Right lobe of liver (tissue), 6 donors: Measurements from ENCODE around the gene C3orf20. TPM values are rescaled to one million over a fixed set of nuclear protein-coding genes. Genes with fewer than 3 reads are reported as not detected.

Experiments
- ATAC-seq, 4 donors: fragments of 200-7000 bp; cut with Tn5 transposase; one replicate each; pipeline ENCODE4 v1.9.1; 2020; ENCODE audit warnings: mild to moderate bottlenecking in 4 of 4, moderate library complexity in 4 of 4
- DNase-seq, 3 donors: peaks; one replicate each; pipeline ENCODE4 v3.0.0-alpha.2; 2020
- H3K27ac ChIP-seq, 3 donors: fragments of 200-600 bp; one replicate each; pipeline ENCODE4 v1.8.0; 2022
- H3K27me3 ChIP-seq, 2 donors: fragments of 200-600 bp; one replicate each; pipeline ENCODE4 v1.8.0; 2022
- H3K36me3 ChIP-seq, 4 donors: fragments of 200-600 bp; sonication (generic) in 1 of 4; one replicate each; pipeline versions ENCODE4 v1.5.1 to v1.8.0; 2017 to 2022; ENCODE audit warnings: control low read depth in 1 of 4
- H3K4me1 ChIP-seq, 4 donors: fragments of 200-600 bp; sonication (generic) in 1 of 4; one replicate each; pipeline versions ENCODE4 v1.5.1 to v1.8.0; 2017 to 2022; ENCODE audit warnings: control low read depth in 1 of 4
- H3K4me3 ChIP-seq, 3 donors: fragments of 200-600 bp; one replicate each; pipeline ENCODE4 v1.8.0; 2022
- H3K9me3 ChIP-seq, 4 donors: fragments of 200-600 bp; sonication (generic) in 1 of 4; one replicate each; pipeline versions ENCODE4 v1.5.1 to v1.8.0; 2017 to 2022; ENCODE audit warnings: control low read depth in 1 of 4
- CTCF ChIP-seq, 4 donors: fragments of 200-600 bp in 3 of 4; fragments of 450-650 bp in 1 of 4; IDR thresholded peaks; one replicate each; pipeline versions ENCODE4 v1.5.1 to v1.8.0; 2016 to 2022; ENCODE audit warnings: antibody characterized with exemption in 4 of 4, mild to moderate bottlenecking in 2 of 4
- POLR2A ChIP-seq: fragments of 450-650 bp; IDR thresholded peaks from one replicate; pipeline ENCODE4 v1.6.1; 2017; ENCODE audit warnings: antibody characterized with exemption, mild to moderate bottlenecking
- WGBS: methylation state at CpG from one replicate; pipeline ENCODE4 v1.1.6; 2018; ENCODE audit warnings: low coverage, low lambda C conversion rate; ENCODE audit not compliant: insufficient coverage; ENCODE audit errors: missing lambda C conversion rate; 5-methylcytosine and 5-hydroxymethylcytosine counted together
- intact Hi-C, 2 donors: fragments of 100-400 bp; cut with DNase I; formaldehyde crosslinking; loops; one replicate each; pipeline versions ENCODE4 v1.11.2 to v1.14.1; 2022
- total RNA-seq, 6 experiments: library from RNA; depleted of rRNA in 2 of 6; stranded (reverse); fragments of >200 nt in 2 of 6; fragmentation: NEBNext Ultra II Directional in 3 of 6; extraction: Animal tissue kit (Norgen Biotek cat#: 25700) in 3 of 6; gene quantifications; one replicate each; pipeline versions ENCODE4 v1.1.0 to v1.2.4, GENCODE V29; 2016 to 2023
- donor health status: DM: no; HTN: yes; CAD: no.
- donor health status: DM: no; HTN: no; CAD: no.
- donor health status: DM: no; HTN: no; CAD: no.
- donor health status: DM: no; HTN: yes; CAD: no.
- donor health status: DM: no; HTN: yes; CAD: no.

Gene C3orf20
- total RNA-seq, 6 experiments from 2014 or later = 0.09 to 0.11 TPM; not detected in 4

GRCh38 chr3:14678015-14678503, 3.1 kb downstream of the C3orf20 start:
- ATAC-seq = peak; percentile 72 to 83 (median 78)
- no peaks in the 10 kb centered on the region for H3K36me3 ChIP-seq
- H3K27ac ChIP-seq = no peak overlapping the region
- WGBS = 27% methylated on average over 6 of the region's 7 CpGs
- intact Hi-C loops = loop anchor here in 1 of 2 donors (10.0 kb wide), 2 partner anchors 97 to 237 kb away; no protein-coding TSS in a partner anchor
- TF ChIP-seq POLR2A (no peak), CTCF (IDR thresholded peaks at IDR 0.05) (peak in 2 of 4 donors; percentile 5 to 6)
- H3K4me1 ChIP-seq = peaks cover 0 to 10% (median 3%) of the 10 kb centered on the region in 4 donors
- no peaks in the 10 kb centered on the region for H3K9me3 ChIP-seq
- H3K4me3 ChIP-seq = no peak overlapping the region
- H3K27me3 ChIP-seq = no peaks in the 10 kb centered on the region
- DNase-seq = peak in 2 of 3 donors; percentile 67 to 70

GRCh38 chr3:14680115-14680514, 5.2 kb downstream of the C3orf20 start:
- no peak overlapping the region for H3K27ac ChIP-seq
- ATAC-seq (no peak), DNase-seq (no peak)
- H3K36me3 ChIP-seq = no peaks in the 10 kb centered on the region
- no peak overlapping the region for H3K4me3 ChIP-seq
- 94% methylated on average over 1 of the region's 1 CpG for WGBS
- intact Hi-C loops = no loop called here
- no peaks in the 10 kb centered on the region for H3K9me3 ChIP-seq
- peaks cover 0 to 10% (median 3%) of the 10 kb centered on the region in 4 donors for H3K4me1 ChIP-seq
- H3K27me3 ChIP-seq = no peaks in the 10 kb centered on the region
- TF ChIP-seq POLR2A (no peak), CTCF (IDR thresholded peaks at IDR 0.05) (no peak)

GRCh38 chr3:14680716-14681115, 5.8 kb downstream of the C3orf20 start:
- no peaks in the 10 kb centered on the region for H3K27me3 ChIP-seq
- peak; percentile 33 to 52 (median 38) for ATAC-seq
- H3K27ac ChIP-seq = no peak overlapping the region
- no peaks in the 10 kb centered on the region for H3K36me3 ChIP-seq
- WGBS = 36% methylated on average over 2 of the region's 2 CpGs
- DNase-seq = peak in 2 of 3 donors; percentile 52 to 64
- intact Hi-C loops = no loop called here
- H3K9me3 ChIP-seq = no peaks in the 10 kb centered on the region
- no peak for TF ChIP-seq POLR2A
- TF ChIP-seq CTCF (IDR thresholded peaks at IDR 0.05) = no peak
- no peak overlapping the region for H3K4me3 ChIP-seq
- peaks cover 0 to 10% (median 3%) of the 10 kb centered on the region in 4 donors for H3K4me1 ChIP-seq

GRCh38 chr3:14684447-14684846, 9.5 kb downstream of the C3orf20 start:
- DNase-seq (no peak), ATAC-seq (no peak)
- intact Hi-C loops = no loop called here
- Histone ChIP-seq H3K4me1 (no peaks in the 10 kb centered on the region), H3K4me3 (no peak overlapping the region), H3K36me3 (no peaks in the 10 kb centered on the region), H3K27ac (no peak overlapping the region), H3K27me3 (no peaks in the 10 kb centered on the region), H3K9me3 (no peaks in the 10 kb centered on the region)
- WGBS = 100% methylated on average over 1 of the region's 4 CpGs
- TF ChIP-seq POLR2A (no peak), CTCF (IDR thresholded peaks at IDR 0.05) (no peak)
